ENCODE measurements around the gene CCDC136.

Gene CCDC136

GRCh38 chr7:128767475-128768110 is 24.2 kb upstream of the CCDC136 start:
- TF ChIP-seq ESRRG (CRISPR knock-in tag; IDR thresholded peaks at IDR 0.05), result no peak
- TF ChIP-seq SNAI2 (CRISPR knock-in tag; IDR thresholded peaks at IDR 0.05), result no peak
- no peak for TF ChIP-seq TOX (CRISPR knock-in tag; IDR thresholded peaks at IDR 0.05; ENCODE audit: borderline replicate concordance)
- no peak for ATAC-seq

GRCh38 chr7:128770233-128770632 is 21.5 kb upstream of the CCDC136 start:
- ATAC-seq, result no peak
- no peak for TF ChIP-seq ZNF70 (CRISPR knock-in tag; IDR thresholded peaks at IDR 0.05)
- TF ChIP-seq ARNTL (CRISPR knock-in tag; IDR thresholded peaks at IDR 0.05; ENCODE audit: borderline replicate concordance, low read depth), result no peak
- TF ChIP-seq TSHZ2 (CRISPR knock-in tag; IDR thresholded peaks at IDR 0.05), result no peak
- TF ChIP-seq CREB5 (CRISPR knock-in tag; IDR thresholded peaks at IDR 0.05; ENCODE audit: low read depth), result no peak
- TF ChIP-seq TCF4 (CRISPR knock-in tag; IDR thresholded peaks at IDR 0.05; ENCODE audit: borderline replicate concordance), result no peak

GRCh38 chr7:128773604-128774003 is 18.2 kb upstream of the CCDC136 start:
- no peak for TF ChIP-seq ZFP30 (CRISPR knock-in tag; IDR thresholded peaks at IDR 0.05)
- TF ChIP-seq ESRRG (CRISPR knock-in tag; IDR thresholded peaks at IDR 0.05), result no peak
- no peak for TF ChIP-seq BACH2 (CRISPR knock-in tag; IDR thresholded peaks at IDR 0.05; ENCODE audit: borderline replicate concordance)
- no peak for TF ChIP-seq GLIS3 (CRISPR knock-in tag; IDR thresholded peaks at IDR 0.05)
- TF ChIP-seq ZNF70 (CRISPR knock-in tag; IDR thresholded peaks at IDR 0.05), result no peak
- no peak for TF ChIP-seq TOX (CRISPR knock-in tag; IDR thresholded peaks at IDR 0.05; ENCODE audit: borderline replicate concordance)
- TF ChIP-seq CREB5 (CRISPR knock-in tag; IDR thresholded peaks at IDR 0.05; ENCODE audit: low read depth), result no peak
- TF ChIP-seq CSRNP3 (CRISPR knock-in tag; IDR thresholded peaks at IDR 0.05), result no peak
- no peak for ATAC-seq

- no peak for TF ChIP-seq ZC3H10 (CRISPR knock-in tag; IDR thresholded peaks at IDR 0.05)
- TF ChIP-seq OSR1 (CRISPR knock-in tag; IDR thresholded peaks at IDR 0.05), result no peak
- no peak for TF ChIP-seq ARNTL (CRISPR knock-in tag; IDR thresholded peaks at IDR 0.05; ENCODE audit: borderline replicate concordance, low read depth)
- TF ChIP-seq RARB (CRISPR knock-in tag; IDR thresholded peaks at IDR 0.05), result no peak
- TF ChIP-seq POU6F1 (CRISPR knock-in tag; IDR thresholded peaks at IDR 0.05; ENCODE audit: borderline replicate concordance, low read depth), result no peak
- TF ChIP-seq ZNF565 (CRISPR knock-in tag; conservative IDR thresholded peaks at IDR 0.05; ENCODE audit: low read depth), result no peak
- TF ChIP-seq TSHZ2 (CRISPR knock-in tag; IDR thresholded peaks at IDR 0.05), result no peak
- TF ChIP-seq TOX (CRISPR knock-in tag; IDR thresholded peaks at IDR 0.05; ENCODE audit: borderline replicate concordance), result no peak
- TF ChIP-seq ISL1 (CRISPR knock-in tag; IDR thresholded peaks at IDR 0.05), result no peak
- no peak for TF ChIP-seq ZFP3 (CRISPR knock-in tag; IDR thresholded peaks at IDR 0.05)
- no peak for TF ChIP-seq BACH2 (CRISPR knock-in tag; IDR thresholded peaks at IDR 0.05; ENCODE audit: borderline replicate concordance)
- no peak for TF ChIP-seq ESRRG (CRISPR knock-in tag; IDR thresholded peaks at IDR 0.05)
- TF ChIP-seq PPARA (CRISPR knock-in tag; IDR thresholded peaks at IDR 0.05; ENCODE audit: borderline replicate concordance), result no peak
- TF ChIP-seq TCF4 (CRISPR knock-in tag; IDR thresholded peaks at IDR 0.05; ENCODE audit: borderline replicate concordance), result no peak
- no peak for TF ChIP-seq ZNF70 (CRISPR knock-in tag; IDR thresholded peaks at IDR 0.05)
- TF ChIP-seq SNAI2 (CRISPR knock-in tag; IDR thresholded peaks at IDR 0.05), result no peak
- TF ChIP-seq CSDC2 (CRISPR knock-in tag; IDR thresholded peaks at IDR 0.05), result no peak
- peak; percentile 8; the same call in 2 of the 3 replicates for ATAC-seq
These were observed 17.6 kb upstream of the CCDC136 start for GRCh38 chr7:128774029-128774689.

Data from SK-N-SH treated with all-trans-retinoic acid at 6 μM for 48 hours (cell line).